ENCODE measurements around the gene ANXA2.

DNA sequence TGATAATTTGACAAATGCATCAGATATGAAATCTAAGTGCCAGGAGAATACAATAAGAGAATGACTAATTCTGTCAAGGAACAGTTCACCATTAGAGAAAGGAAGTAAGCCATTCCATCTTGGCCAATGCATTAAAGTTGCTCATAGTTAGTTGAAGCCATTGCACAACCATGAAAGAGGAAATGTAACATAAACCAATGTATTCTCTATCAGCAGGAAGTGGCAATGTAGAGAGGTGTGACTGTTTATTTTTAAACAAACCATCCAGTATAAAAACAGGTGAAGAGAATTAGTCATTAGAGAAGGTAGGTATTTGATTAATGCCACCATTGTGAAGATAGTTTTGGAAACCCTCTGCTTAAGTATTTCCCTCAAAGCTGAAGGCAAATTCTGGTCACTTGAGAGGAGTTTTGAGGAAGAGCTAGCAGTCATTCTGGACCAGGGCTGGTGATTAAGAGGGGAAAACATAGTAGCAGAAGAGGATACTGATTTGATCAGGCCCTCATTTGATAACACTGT, 10.7 kb upstream of the ANXA2 start:
- TF ChIP-seq, protein P1, sequence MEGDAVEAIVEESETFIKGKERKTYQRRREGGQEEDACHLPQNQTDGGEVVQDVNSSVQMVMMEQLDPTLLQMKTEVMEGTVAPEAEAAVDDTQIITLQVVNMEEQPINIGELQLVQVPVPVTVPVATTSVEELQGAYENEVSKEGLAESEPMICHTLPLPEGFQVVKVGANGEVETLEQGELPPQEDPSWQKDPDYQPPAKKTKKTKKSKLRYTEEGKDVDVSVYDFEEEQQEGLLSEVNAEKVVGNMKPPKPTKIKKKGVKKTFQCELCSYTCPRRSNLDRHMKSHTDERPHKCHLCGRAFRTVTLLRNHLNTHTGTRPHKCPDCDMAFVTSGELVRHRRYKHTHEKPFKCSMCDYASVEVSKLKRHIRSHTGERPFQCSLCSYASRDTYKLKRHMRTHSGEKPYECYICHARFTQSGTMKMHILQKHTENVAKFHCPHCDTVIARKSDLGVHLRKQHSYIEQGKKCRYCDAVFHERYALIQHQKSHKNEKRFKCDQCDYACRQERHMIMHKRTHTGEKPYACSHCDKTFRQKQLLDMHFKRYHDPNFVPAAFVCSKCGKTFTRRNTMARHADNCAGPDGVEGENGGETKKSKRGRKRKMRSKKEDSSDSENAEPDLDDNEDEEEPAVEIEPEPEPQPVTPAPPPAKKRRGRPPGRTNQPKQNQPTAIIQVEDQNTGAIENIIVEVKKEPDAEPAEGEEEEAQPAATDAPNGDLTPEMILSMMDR (IDR thresholded peaks at IDR 0.05), result no peak
- no peak for TF ChIP-seq REST (IDR thresholded peaks at IDR 0.05; ENCODE audit: insufficient read depth in 1 of 2, low read depth in 2 of 2, low read length in 1 of 2)
- no peak for TF ChIP-seq POLR2AphosphoS5 (IDR thresholded peaks at IDR 0.05; ENCODE audit: low read depth, low read length)
- no peak for TF ChIP-seq SIN3A (IDR thresholded peaks at IDR 0.05; ENCODE audit: borderline replicate concordance, insufficient read depth, low read depth, low read length)
- TF ChIP-seq TCF7L2 (IDR thresholded peaks at IDR 0.05; ENCODE audit: low read depth, low read length), result no peak

All from Panc1 (cell line).